Sciatic nerve (tissue), 2 donors: ENCODE results near the gene OR4D2. TPM values are rescaled to one million over a fixed set of nuclear protein-coding genes. Genes with fewer than 3 reads are reported as not detected.

ENCODE experiments used
- ATAC-seq: fragments of 200-7000 bp; cut with Tn5 transposase; one replicate; pipeline ENCODE4 v1.9.1; 2020; ENCODE audit warnings: mild to moderate bottlenecking, moderate library complexity
- DNase-seq: peaks from one replicate; pipeline ENCODE4 v3.0.0-alpha.2; 2020; ENCODE audit warnings: low spot score
- intact Hi-C: fragments of 100-400 bp; cut with DNase I; formaldehyde crosslinking; loops from one replicate; pipeline ENCODE4 v1.14.2; 2022
- total RNA-seq: library from RNA; stranded (reverse); fragmentation: NEBNext Ultra II Directional; extraction: Animal tissue kit (Norgen Biotek cat#: 25700); gene quantifications from one replicate; pipeline ENCODE4 v1.2.1, GENCODE V29; 2021
- donor health status: DM: no; HTN: no; CAD: no.
- donor health status: DM: no; HTN: no; CAD: no.

OR4D2 gene
- total RNA-seq, 1 donor from 2014 or later = not detected

- no peak for ATAC-seq
- no peak for DNase-seq
- intact Hi-C loops = no loop called here
These were observed 801 bp upstream of the OR4D2 start for GRCh38 chr17:58165981-58166380.

GRCh38 chr17:58170622-58171021 lies 3.8 kb downstream of the OR4D2 start:
- DNase-seq = no peak
- no peak for ATAC-seq
- intact Hi-C loops = no loop called here

- ATAC-seq = no peak
- intact Hi-C loops = no loop called here
- no peak for DNase-seq
These were observed 5.7 kb downstream of the OR4D2 start for GRCh38 chr17:58172369-58173071.

- DNase-seq = no peak
- ATAC-seq = no peak
- intact Hi-C loops = no loop called here
These were observed 8.1 kb downstream of the OR4D2 start for GRCh38 chr17:58174871-58175270.

GRCh38 chr17:58176200-58176599 lies 9.4 kb downstream of the OR4D2 start:
- DNase-seq = no peak
- intact Hi-C loops = no loop called here
- ATAC-seq = no peak

GRCh38 chr17:58181796-58182195 lies 15.0 kb downstream of the OR4D2 start:
- ATAC-seq (no peak), DNase-seq (no peak)
- intact Hi-C loops = no loop called here

- DNase-seq (no peak), ATAC-seq (no peak)
- intact Hi-C loops = no loop called here
These were observed 16.7 kb downstream of the OR4D2 start for GRCh38 chr17:58183514-58183913.

GRCh38 chr17:58184308-58184985 lies 17.7 kb downstream of the OR4D2 start:
- DNase-seq (no peak), ATAC-seq (no peak)
- intact Hi-C loops = no loop called here

GRCh38 chr17:58184986-58185761 lies 18.4 kb downstream of the OR4D2 start:
- ATAC-seq = no peak
- DNase-seq = no peak
- intact Hi-C loops = no loop called here

GRCh38 chr17:58186591-58186990 lies 19.8 kb downstream of the OR4D2 start:
- intact Hi-C loops = no loop called here
- no peak for DNase-seq
- no peak for ATAC-seq

GRCh38 chr17:58187063-58187462 lies 20.3 kb downstream of the OR4D2 start:
- intact Hi-C loops = no loop called here
- no peak for ATAC-seq
- DNase-seq = no peak

GRCh38 chr17:58187675-58188074 lies 20.9 kb downstream of the OR4D2 start:
- intact Hi-C loops = no loop called here
- ATAC-seq = no peak
- no peak for DNase-seq

- intact Hi-C loops = no loop called here
- ATAC-seq (no peak), DNase-seq (no peak)
These were observed 22.8 kb downstream of the OR4D2 start for GRCh38 chr17:58189436-58190146.

- DNase-seq (no peak), ATAC-seq (no peak)
- intact Hi-C loops = no loop called here
These were observed 24.6 kb downstream of the OR4D2 start for GRCh38 chr17:58191241-58191896.

GRCh38 chr17:58192612-58193011 lies 25.8 kb downstream of the OR4D2 start, which contains the start of gene EPX:
Gene EPX (plus strand): TSS chr17:58192726. CDS start chr17:58192847, 121 bp downstream.
- no peak for DNase-seq
- intact Hi-C loops = no loop called here
- ATAC-seq = no peak

GRCh38 chr17:58193641-58194255 lies 27.0 kb downstream of the OR4D2 start:
- ATAC-seq (no peak), DNase-seq (no peak)
- intact Hi-C loops = no loop called here

GRCh38 chr17:58195518-58196123 lies 28.8 kb downstream of the OR4D2 start:
- DNase-seq (no peak), ATAC-seq (no peak)
- intact Hi-C loops = no loop called here

GRCh38 chr17:58196610-58197009 lies 29.8 kb downstream of the OR4D2 start:
- DNase-seq = no peak

More at GRCh38 chr17:58196610-58197009, 29.8 kb downstream of the OR4D2 start:
- intact Hi-C loops = no loop called here
- no peak for ATAC-seq
